GM06990 (cell line): ENCODE measurements around the gene LDAF1.

Experiments used
- DNase-seq: peaks from one replicate; pipeline ENCODE4 v3.0.0-alpha.2; 2011; ENCODE audit not compliant: insufficient read length; ENCODE audit errors: extremely low read depth
- H3K27me3 ChIP-seq: replicated peaks from 2 replicates; pipeline ENCODE4 v1.6.0; 2011; ENCODE audit warnings: low read length; ENCODE audit not compliant: control insufficient read depth, insufficient read depth
- H3K36me3 ChIP-seq: 2 replicates; pipeline ENCODE4 v1.5.1; 2011; ENCODE audit warnings: low read length; ENCODE audit not compliant: control insufficient read depth, insufficient read depth
- H3K4me3 ChIP-seq: replicated peaks from 2 replicates; pipeline ENCODE4 v1.5.1; 2011; ENCODE audit warnings: low read depth, mild to moderate bottlenecking, control low read depth, low read length
- TF ChIP-seq, protein P1 (sequence below): IDR thresholded peaks from 2 replicates; pipeline ENCODE4 v1.5.1; 2011; ENCODE audit warnings: low read length, control low read depth, mild to moderate bottlenecking, inconsistent platforms; ENCODE audit not compliant: insufficient read depth, poor library complexity, severe bottlenecking

LDAF1 gene

DNA sequence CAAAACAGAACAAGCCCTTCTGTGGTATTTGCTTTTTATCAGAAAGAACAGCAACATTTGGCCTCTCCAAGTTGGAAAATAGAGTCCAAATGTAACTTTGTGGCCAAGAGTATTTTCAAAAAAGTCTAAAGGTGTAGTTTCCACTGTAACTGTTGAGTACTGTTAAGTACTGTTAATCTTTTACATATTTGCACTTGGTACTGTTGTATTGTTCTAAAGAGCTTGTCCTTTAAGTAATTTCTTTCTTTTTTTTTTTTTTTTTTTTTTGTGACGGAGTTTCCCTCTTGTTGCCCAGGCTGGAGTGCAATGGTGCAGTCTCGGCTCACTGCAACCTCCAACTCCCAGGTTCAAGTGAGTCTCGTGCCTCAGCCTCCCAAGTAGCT is 21.5 kb downstream of the LDAF1 start:
- no peaks in the 10 kb centered on the region for H3K27me3 ChIP-seq
- TF ChIP-seq, protein P1, sequence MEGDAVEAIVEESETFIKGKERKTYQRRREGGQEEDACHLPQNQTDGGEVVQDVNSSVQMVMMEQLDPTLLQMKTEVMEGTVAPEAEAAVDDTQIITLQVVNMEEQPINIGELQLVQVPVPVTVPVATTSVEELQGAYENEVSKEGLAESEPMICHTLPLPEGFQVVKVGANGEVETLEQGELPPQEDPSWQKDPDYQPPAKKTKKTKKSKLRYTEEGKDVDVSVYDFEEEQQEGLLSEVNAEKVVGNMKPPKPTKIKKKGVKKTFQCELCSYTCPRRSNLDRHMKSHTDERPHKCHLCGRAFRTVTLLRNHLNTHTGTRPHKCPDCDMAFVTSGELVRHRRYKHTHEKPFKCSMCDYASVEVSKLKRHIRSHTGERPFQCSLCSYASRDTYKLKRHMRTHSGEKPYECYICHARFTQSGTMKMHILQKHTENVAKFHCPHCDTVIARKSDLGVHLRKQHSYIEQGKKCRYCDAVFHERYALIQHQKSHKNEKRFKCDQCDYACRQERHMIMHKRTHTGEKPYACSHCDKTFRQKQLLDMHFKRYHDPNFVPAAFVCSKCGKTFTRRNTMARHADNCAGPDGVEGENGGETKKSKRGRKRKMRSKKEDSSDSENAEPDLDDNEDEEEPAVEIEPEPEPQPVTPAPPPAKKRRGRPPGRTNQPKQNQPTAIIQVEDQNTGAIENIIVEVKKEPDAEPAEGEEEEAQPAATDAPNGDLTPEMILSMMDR: no peak
- H3K4me3 ChIP-seq: no peak overlapping the region
- no peak for DNase-seq
- peaks cover 10% of the 10 kb centered on the region for H3K36me3 ChIP-seq

DNA sequence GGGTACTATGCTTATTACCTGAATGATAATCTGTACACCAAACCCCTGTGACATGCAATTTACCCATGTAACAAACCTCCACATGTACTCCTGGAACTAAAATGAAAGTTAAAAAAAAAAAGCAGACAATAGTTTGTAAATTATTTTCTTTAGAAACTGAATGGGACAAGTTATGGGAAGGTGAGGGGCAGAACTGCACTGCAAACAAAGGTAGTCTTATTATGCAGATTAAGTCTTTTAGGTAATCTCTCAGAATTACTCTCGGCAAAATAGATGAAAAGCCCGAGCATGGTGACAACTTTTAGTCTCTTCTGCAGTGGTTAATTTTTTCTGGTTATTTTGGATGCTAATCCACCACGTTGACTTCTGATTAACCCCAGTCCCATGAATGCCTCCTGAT is 25.5 kb downstream of the LDAF1 start:
- no peak for DNase-seq
- peaks cover 10% of the 10 kb centered on the region for H3K36me3 ChIP-seq
- no peaks in the 10 kb centered on the region for H3K27me3 ChIP-seq
- TF ChIP-seq, protein P1: no peak
- no peak overlapping the region for H3K4me3 ChIP-seq

DNA sequence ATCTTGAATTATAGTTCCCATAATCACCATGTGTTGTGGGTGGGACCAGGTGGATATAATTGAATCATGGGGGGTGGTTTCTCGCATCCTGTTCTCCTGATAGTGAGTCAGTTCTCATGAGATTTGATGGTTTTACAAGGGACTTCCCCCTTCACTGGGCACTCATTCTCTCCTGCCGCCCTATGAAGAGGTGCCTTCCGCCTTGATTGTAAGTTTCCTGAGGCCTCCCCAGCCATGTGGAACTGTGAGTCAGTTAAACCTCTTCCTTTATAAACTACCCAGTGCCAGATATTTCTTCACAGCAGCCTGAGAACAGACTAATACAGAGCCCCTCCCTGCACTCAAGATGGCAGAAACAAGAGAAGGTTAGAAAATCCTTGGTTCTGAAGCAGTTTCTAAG is 26.4 kb downstream of the LDAF1 start:
- TF ChIP-seq, protein P1: no peak
- H3K36me3 ChIP-seq: peaks cover 6% of the 10 kb centered on the region
- DNase-seq: no peak
- H3K4me3 ChIP-seq: no peak overlapping the region
- H3K27me3 ChIP-seq: no peaks in the 10 kb centered on the region

DNA sequence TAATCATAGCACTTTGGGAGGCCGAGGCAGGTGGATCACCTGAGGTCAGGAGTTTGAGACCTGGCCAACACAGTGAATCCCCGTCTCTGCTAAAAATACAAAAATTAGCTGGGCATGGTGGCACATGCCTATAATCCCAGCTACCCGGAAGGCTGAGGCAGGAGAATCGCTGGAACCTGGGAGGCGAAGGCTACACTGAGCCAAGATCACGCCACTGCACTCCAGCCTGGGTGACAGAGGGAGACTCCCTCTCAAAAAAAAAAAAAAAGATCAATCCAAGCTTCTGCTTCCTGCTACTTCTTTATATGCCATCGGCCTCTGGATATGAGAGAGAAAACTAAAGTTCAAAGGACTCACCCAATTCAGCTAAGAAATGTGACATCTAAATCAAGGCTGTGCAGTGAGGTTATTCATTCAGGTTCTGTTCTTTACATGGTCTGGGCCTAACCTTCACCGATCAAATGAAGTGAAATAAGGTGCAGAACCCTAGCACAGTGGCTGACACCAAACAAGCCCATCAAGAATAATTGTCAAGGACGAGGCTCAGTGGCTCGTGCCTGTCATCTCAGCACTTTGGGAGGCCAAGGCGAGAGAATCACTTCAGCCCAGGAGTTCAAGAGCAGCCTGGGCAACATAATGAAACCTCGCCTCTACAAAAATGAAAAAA is 27.3 kb downstream of the LDAF1 start:
- TF ChIP-seq, protein P1: no peak
- H3K27me3 ChIP-seq: no peaks in the 10 kb centered on the region
- DNase-seq: no peak
- H3K36me3 ChIP-seq: peaks cover 5% of the 10 kb centered on the region
- no peak overlapping the region for H3K4me3 ChIP-seq

DNA sequence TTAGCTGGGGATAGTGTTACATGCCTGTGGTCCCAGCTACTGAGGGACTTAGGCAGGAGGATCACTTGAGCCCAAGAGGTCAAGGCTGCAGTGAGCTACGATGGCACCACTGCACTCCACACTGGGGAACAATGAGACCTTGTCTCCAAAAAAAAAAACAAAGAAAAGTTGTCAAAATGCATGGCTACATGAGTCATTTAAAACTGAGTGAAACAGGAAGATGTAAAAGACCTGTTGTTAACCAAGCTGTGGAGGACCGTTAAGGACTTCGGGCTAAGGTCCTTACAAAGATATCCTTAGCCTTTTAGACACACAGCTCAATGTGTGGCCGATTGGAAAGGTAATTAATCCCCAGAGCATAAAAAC is 27.8 kb downstream of the LDAF1 start:
- no peak for DNase-seq
- TF ChIP-seq, protein P1: no peak
- no peak overlapping the region for H3K4me3 ChIP-seq
- H3K27me3 ChIP-seq: no peaks in the 10 kb centered on the region
- peaks cover 2% of the 10 kb centered on the region for H3K36me3 ChIP-seq

DNA sequence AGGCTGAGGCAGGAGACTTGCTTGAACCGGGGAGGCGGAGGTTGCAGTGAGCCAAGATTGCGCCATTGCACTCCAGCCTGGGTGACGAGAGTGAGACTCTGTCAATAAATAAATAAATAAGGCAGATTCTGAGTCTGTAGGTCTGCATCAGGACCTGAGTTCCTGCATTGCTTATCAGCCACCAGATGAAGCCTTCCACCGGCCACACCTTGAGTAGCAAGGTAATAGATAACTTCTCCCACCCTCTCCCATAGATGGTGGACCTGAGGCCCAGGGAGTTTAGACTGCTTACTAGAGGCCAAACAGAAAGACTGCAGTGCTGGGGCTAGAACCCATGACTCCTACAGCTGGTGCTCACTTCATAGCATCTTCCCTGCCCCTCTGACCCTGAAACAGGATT is 30.8 kb downstream of the LDAF1 start:
- TF ChIP-seq, protein P1: no peak

More for the DNA sequence above, 30.8 kb downstream of the LDAF1 start:
- no peaks in the 10 kb centered on the region for H3K27me3 ChIP-seq
- H3K4me3 ChIP-seq: no peak overlapping the region
- H3K36me3 ChIP-seq: no peaks in the 10 kb centered on the region
- no peak for DNase-seq
